Neural crest cell (in vitro differentiated cells): ENCODE results near the gene SLC25A53. TPM values are rescaled to one million over a fixed set of nuclear protein-coding genes. Genes with fewer than 3 reads are reported as not detected.

ENCODE experiments used
- DNase-seq: peaks from one replicate; pipeline ENCODE4 v3.0.0; 2021; ENCODE audit warnings: low read depth, mixed read lengths, low spot score
- H3K27ac Mint-ChIP-seq: one replicate; pipeline ENCODE4 v1.8.0; 2021; ENCODE audit warnings: mild to moderate bottlenecking, mixed read lengths; ENCODE audit not compliant: unreplicated experiment
- H3K27me3 Mint-ChIP-seq: 2 replicates; pipeline ENCODE4 v1.8.0; 2021; ENCODE audit warnings: low read depth, mild to moderate bottlenecking, mixed read lengths
- H3K36me3 Mint-ChIP-seq: 2 replicates; pipeline ENCODE4 v1.8.0; 2021; ENCODE audit warnings: low read depth, mild to moderate bottlenecking, mixed read lengths
- H3K4me1 Mint-ChIP-seq: 2 replicates; pipeline ENCODE4 v1.8.0; 2021; ENCODE audit warnings: mixed read lengths
- H3K4me3 Mint-ChIP-seq: one replicate; pipeline ENCODE4 v1.8.0; 2021; ENCODE audit warnings: mild to moderate bottlenecking, mixed read lengths
- H3K9me3 Mint-ChIP-seq: 2 replicates; pipeline ENCODE4 v1.8.0; 2021; ENCODE audit warnings: mixed read lengths
- CTCF ChIP-seq: fragments of 200-600 bp; sonication (generic); conservative IDR thresholded peaks from 2 replicates; pipeline ENCODE4 v1.5.0; 2021; ENCODE audit warnings: antibody characterized with exemption, mild to moderate bottlenecking
- total RNA-seq: library from RNA; stranded (reverse); gene quantifications from 2 replicates; pipeline ENCODE4 v1.2.1, GENCODE V29; 2021

The SLC25A53 gene
- total RNA-seq, 1 donor from 2014 or later = 6.8 TPM

- DNase-seq = no peak
- Mint-ChIP-seq H3K4me3 (no peak overlapping the region), H3K27me3 (no peaks in the 10 kb centered on the region), H3K4me1 (no peaks in the 10 kb centered on the region), H3K36me3 (no peaks in the 10 kb centered on the region), H3K9me3 (no peaks in the 10 kb centered on the region), H3K27ac (no peak overlapping the region)
- no peak for TF ChIP-seq CTCF
Observed at GRCh38 chrX:104137496-104137895, 19.3 kb downstream of the SLC25A53 start.

- Mint-ChIP-seq H3K4me3 (peak overlapping the region; percentile 55), H3K9me3 (no peaks in the 10 kb centered on the region), H3K27me3 (no peaks in the 10 kb centered on the region), H3K27ac (no peak overlapping the region), H3K4me1 (no peaks in the 10 kb centered on the region), H3K36me3 (no peaks in the 10 kb centered on the region)
- TF ChIP-seq CTCF = peak; percentile 80
- DNase-seq = peak; percentile 70
Observed at GRCh38 chrX:104136241-104137019, 20.4 kb downstream of the SLC25A53 start.

- Mint-ChIP-seq H3K4me3 (no peak overlapping the region), H3K4me1 (no peaks in the 10 kb centered on the region), H3K9me3 (no peaks in the 10 kb centered on the region), H3K36me3 (peaks cover under 1% of the 10 kb centered on the region), H3K27me3 (no peaks in the 10 kb centered on the region), H3K27ac (peak overlapping the region; percentile 87)
- DNase-seq = no peak
- no peak for TF ChIP-seq CTCF
Observed at GRCh38 chrX:104135677-104136076, 21.1 kb downstream of the SLC25A53 start.

GRCh38 chrX:104134583-104135261 is 22.1 kb downstream of the SLC25A53 start:
- peaks cover 3% of the 10 kb centered on the region for H3K36me3 Mint-ChIP-seq
- no peaks in the 10 kb centered on the region for H3K4me1 Mint-ChIP-seq
- no peak overlapping the region for H3K27ac Mint-ChIP-seq
- no peak overlapping the region for H3K4me3 Mint-ChIP-seq
- H3K9me3 Mint-ChIP-seq = no peaks in the 10 kb centered on the region
- no peak for DNase-seq
- no peaks in the 10 kb centered on the region for H3K27me3 Mint-ChIP-seq
- no peak for TF ChIP-seq CTCF

- Mint-ChIP-seq H3K27me3 (no peaks in the 10 kb centered on the region), H3K36me3 (peaks cover 3% of the 10 kb centered on the region), H3K9me3 (no peaks in the 10 kb centered on the region), H3K27ac (no peak overlapping the region), H3K4me1 (no peaks in the 10 kb centered on the region), H3K4me3 (no peak overlapping the region)
- no peak for TF ChIP-seq CTCF
- no peak for DNase-seq
Observed at GRCh38 chrX:104130808-104131207, 26.0 kb downstream of the SLC25A53 start.
